Bronchial epithelial cell (primary cell): Measurements from ENCODE around the gene TMEM14B. TPM values are rescaled to one million over a fixed set of nuclear protein-coding genes. Genes with fewer than 3 reads are reported as not detected.

Experiments used
- DNase-seq: peaks from one replicate; pipeline ENCODE4 v3.0.0-alpha.2; 2010; ENCODE audit warnings: low read depth
- FAIRE-seq: peaks from 2 replicates; lab custom pipeline; 2011; peaks lifted over from hg19 to GRCh38; lab: Jason Lieb, UNC
- H3K27me3 ChIP-seq: 2 replicates; pipeline ENCODE4 v1.5.1; 2011; ENCODE audit warnings: low read length; ENCODE audit not compliant: control insufficient read depth, insufficient read depth
- H3K36me3 ChIP-seq: 2 replicates; pipeline ENCODE4 v1.5.1; 2011; ENCODE audit warnings: low read length; ENCODE audit not compliant: control insufficient read depth, insufficient read depth
- H3K4me3 ChIP-seq: 2 replicates; pipeline ENCODE4 v1.5.1; 2011; ENCODE audit warnings: mild to moderate bottlenecking, low read depth, low read length, control low read depth
- CTCF ChIP-seq: IDR thresholded peaks from 2 replicates; pipeline ENCODE4 v1.5.1; 2011; ENCODE audit warnings: mild to moderate bottlenecking, moderate library complexity, low read length, control low read depth, inconsistent platforms; ENCODE audit not compliant: insufficient read depth, severe bottlenecking
- total RNA-seq: library from RNA; depleted of rRNA; stranded (reverse); fragments of >200 nt; gene quantifications from 2 replicates; pipeline ENCODE4 v1.2.1, GENCODE V29; 2014

TMEM14B gene
- total RNA-seq, 1 donor from 2014 or later = 55.8 TPM

- no peak for TF ChIP-seq CTCF
- FAIRE-seq = no peak
- no peak for DNase-seq
- peaks cover 1% of the 10 kb centered on the region for H3K36me3 ChIP-seq
- no peaks in the 10 kb centered on the region for H3K27me3 ChIP-seq
- no peak overlapping the region for H3K4me3 ChIP-seq
Observed at GRCh38 chr6:10794239-10794638, 46.6 kb downstream of the TMEM14B start.

GRCh38 chr6:10800810-10801209 lies 53.2 kb downstream of the TMEM14B start:
- no peak for TF ChIP-seq CTCF
- peak; percentile 82 for DNase-seq
- no peaks in the 10 kb centered on the region for H3K36me3 ChIP-seq
- no peak for FAIRE-seq
- no peaks in the 10 kb centered on the region for H3K27me3 ChIP-seq
- H3K4me3 ChIP-seq = no peak overlapping the region

- Histone ChIP-seq H3K27me3 (no peaks in the 10 kb centered on the region), H3K36me3 (no peaks in the 10 kb centered on the region), H3K4me3 (no peak overlapping the region)
- TF ChIP-seq CTCF = peak; percentile 94
- DNase-seq = peak; percentile 50
- FAIRE-seq = no peak
Observed at GRCh38 chr6:10801224-10801848, 53.7 kb downstream of the TMEM14B start.

Other genes starting within 250 kb of the TMEM14B start
- 10.3 and 15.5 TPM in 2 replicates for gene GCNT2, start 226.5 kb upstream of the TMEM14B start, total RNA-seq
- 2.1 and 2.7 TPM in 2 replicates for gene C6orf52, start 53.2 kb upstream of the TMEM14B start, total RNA-seq
- 12.2 and 25.5 TPM in 2 replicates for gene PAK1IP1, start 52.8 kb upstream of the TMEM14B start, total RNA-seq
- 132 and 136 TPM in 2 replicates for gene TMEM14C, start 24.7 kb upstream of the TMEM14B start, total RNA-seq
- gene MAK, start 90.7 kb downstream of the TMEM14B start, total RNA-seq = not detected in 2 replicates
- not detected in 2 replicates for gene GCM2, start 134.2 kb downstream of the TMEM14B start, total RNA-seq
- 0.26 TPM in 2 replicates for gene SYCP2L, start 139.2 kb downstream of the TMEM14B start, total RNA-seq